GM19397 (cell line): Measurements from ENCODE around the gene PDZD7.

ENCODE experiments used
- ATAC-seq: cut with Tn5 transposase; IDR thresholded peaks from one replicate; pipeline ENCODE4 v1.9.1; 2021; ENCODE audit warnings: mild to moderate bottlenecking, moderate library complexity; ENCODE audit not compliant: unreplicated experiment

Gene PDZD7

DNA sequence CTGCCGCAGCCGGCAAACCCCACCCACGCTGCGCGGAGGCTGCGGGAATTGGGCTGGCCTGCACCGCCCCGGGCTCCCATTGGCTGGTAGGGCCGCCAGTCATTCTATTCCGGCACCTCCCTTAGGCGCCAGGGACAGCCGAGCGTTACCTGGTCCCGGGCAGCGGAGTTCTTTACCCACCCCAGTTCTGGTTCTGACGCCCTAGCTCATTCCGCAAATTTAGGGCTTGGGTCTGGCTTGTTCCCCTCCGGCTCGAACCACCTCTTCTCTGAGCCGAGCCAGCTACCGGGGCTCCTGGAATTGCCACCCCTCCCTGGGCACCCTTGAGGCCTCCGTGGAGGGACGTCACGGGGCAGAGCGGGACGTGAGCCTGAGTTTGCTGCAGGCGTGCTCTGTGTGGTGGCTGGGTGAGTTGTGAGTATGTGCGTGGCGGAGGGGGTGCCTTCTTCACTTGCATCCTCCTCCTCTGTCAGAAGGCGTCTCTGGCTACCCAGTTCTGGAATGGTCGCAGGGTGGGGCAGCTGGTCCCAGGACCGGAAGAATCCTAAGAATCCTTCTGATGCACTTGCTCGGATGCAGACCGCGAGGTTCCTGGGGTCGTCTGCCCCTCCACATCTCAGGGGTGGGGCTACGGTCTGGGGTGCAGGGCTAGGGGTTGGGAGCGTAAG lies at the start of gene PDZD7, which contains the start of gene SFXN3:
Gene PDZD7 (minus strand): TSS at position 2 of the 668 bp plus-strand sequence. CDS start 910 bp downstream, outside the sequence.
Gene SFXN3 (plus strand): TSS at position 107 of the 668 bp plus-strand sequence. CDS start 3,461 bp downstream, outside the sequence.
- peak; percentile 91 for ATAC-seq

DNA sequence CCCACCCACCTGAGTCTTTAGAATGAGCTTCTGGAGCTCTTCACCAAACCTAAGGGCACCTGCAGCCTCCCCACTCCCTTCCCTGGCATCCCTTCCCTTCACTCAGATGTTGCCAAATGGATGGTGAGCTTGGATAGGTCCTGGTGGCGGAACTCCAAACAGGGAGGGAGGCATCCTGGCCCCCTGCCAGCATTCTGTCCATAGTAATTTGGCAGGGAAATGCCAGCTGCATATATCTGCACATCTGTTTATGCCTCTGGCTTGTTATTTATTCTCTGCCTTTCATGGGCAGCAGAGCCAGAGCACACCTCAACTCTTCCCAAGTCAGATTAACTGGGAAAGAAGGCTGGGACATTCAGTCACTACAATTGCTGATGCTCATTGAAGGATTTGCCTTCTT lies 48.9 kb upstream of the PDZD7 start:
- ATAC-seq = no peak

DNA sequence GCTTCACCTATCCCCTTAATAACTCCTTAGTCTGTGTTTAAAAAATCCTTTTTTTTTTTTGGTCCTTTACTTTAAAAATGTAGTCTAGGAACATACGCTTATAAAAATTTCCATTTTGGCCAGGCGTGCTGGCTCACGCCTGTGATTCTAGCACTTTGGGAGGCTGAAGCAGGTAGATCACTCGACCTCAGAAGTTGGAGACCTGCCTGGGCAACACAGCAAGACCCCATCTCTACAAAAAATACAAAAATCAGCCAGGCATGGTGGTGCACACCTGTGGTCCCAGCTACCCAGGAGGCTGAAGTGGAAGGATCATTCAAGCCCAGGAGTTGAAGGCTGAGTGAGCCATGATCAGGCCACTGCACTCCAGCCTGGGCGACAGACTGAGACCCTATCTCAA lies 45.7 kb upstream of the PDZD7 start:
- ATAC-seq = no peak

DNA sequence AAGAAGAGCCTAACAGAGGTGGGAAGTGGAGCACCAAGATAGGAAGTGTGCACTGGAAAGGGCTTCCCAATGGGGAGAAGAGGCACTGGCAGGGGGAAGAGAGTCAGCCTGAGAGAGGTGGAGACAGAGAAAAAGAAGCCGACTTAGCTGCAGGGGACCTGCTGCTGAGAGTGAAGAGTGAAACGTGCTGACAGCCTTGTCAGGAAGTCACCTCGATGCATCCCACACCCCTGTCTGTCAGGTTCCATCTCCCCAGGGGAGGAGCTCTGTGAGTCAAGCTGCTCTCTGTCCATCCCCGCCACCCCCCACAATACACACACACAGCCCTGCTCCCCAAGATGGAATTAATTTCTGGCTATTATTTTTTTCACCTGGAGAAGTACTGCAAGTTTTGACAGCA lies 44.8 kb upstream of the PDZD7 start:
- no peak for ATAC-seq

DNA sequence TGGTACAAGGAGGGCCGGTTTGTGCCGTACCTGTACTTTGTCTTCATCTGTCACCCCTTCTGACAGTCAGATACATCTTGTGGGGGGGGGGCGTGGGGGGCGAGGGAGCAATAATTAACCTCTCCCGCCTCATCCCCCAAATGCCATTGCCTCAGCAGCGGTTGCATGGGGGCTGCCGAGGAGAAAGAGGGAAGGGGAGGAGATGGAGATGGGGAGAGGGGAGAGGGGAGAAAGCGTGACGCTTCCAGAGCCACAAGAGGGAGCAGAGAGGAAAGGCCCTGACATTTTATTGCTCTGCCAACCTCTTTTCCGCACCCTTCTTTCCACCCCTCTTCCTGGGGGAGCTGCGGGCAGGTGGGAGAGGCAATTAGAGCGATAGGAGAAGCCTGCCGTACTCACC lies 42.7 kb upstream of the PDZD7 start:
- ATAC-seq = no peak

DNA sequence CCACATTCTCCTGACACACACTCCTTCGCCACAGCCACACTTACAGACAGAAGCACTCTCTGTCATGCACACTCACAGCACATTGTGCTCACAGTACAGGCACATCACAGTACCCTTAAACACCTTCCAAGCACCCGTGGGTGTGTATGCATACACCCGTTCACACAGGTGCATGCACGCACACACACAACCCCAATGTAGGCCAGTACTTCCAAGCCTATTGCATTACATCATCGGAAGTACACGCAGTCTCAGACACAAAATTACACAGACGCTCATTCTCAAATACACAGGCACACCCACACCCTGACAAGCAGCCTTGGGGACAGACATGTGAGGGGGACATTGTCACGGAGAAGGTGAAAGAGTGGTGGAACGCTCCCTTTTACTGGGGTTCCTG lies 42.0 kb upstream of the PDZD7 start:
- no peak for ATAC-seq

DNA sequence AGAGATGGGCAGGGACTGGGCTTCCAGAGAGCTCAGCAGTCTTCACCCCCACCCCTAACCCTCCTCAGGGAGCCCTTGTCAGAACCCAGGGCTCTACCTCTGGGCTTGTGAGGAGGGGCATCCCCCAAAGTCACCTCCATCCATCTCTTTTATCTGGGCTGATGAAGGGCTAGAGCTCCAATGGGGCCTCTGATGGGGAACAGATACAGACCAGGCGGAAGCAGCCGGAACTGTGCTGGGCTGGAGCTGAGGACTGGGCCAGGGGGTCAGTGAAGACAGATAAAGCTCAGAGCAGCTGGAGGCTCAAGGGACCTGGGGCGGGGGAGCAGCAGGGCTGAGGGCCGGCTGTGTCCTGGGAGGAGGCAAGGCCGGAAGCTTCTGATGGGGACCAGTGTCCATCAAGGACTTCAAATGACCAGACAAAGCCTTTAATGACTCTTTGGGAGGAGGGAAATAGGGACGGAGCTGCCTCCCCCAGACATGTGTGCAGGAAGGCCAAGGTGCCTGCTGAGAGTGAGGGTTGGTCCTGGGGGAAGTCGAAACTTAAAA lies 41.0 kb upstream of the PDZD7 start:
- no peak for ATAC-seq

DNA sequence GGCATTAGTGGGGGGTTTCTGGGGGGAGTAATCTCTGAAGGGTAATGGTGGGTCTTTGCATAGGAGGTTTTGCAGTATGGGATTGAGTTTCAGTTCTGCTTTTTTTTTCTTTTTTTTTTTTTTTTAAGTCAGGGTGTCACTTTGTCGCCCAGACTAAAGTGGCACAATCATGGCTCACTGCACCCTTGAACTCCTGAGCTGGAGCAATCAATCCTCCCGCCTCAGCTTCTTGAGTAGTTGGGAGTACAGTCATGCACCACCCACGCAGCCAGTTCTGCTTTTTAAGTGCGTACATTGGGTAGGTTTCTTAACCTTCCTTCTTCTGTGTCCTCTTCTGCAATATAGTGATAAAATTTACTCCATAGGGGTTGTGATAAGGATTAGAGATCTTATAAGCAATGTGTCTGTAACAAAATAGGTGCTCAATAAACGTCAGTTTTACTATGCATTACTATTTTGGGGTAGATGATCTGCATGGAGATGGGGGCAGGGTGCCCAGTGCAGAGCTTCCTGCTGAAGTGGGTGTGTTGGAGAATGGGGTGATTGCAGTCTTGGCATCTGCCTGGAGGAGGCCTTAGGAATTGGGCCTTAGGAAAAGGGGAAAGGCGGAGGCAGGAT lies 40.4 kb upstream of the PDZD7 start:
- no peak for ATAC-seq

DNA sequence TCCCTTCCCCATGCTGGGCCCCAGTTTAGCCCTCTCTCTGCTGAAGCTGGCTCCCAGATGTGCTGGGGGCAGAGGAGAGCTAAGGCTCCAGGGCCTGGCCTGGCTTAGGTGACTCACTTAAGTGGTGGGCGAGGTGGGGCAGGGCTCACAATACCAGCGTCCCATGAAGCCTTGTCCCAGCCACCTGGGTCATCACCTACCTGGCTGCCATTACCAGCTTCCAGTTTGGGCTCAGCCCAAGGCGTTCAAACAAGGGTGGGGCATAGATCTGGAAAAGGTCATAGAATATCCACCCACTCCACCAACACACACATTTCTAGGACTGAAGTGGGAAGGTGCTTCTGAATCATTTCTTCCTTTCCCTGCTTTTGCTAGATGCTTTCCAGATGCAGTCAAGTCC lies 39.2 kb upstream of the PDZD7 start:
- no peak for ATAC-seq

DNA sequence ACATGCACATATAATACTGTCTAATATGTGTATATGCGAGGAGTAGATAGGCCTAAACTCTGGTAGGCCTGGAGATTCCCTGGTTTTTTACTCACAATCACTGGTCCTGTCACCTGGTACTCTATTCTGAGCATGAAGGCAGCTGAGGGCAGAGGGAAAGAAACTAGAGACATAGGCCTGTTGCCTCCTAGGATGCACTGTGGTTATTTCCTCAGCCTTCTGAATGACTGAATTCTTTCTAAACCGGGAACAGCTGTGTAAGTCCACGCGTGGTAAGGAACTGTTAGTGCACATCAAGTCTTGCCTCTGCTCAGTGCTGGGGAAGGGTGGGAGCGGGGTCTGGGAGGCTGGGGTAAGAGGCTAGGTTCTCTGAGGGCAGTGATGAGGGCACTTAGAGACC lies 38.5 kb upstream of the PDZD7 start:
- no peak for ATAC-seq

DNA sequence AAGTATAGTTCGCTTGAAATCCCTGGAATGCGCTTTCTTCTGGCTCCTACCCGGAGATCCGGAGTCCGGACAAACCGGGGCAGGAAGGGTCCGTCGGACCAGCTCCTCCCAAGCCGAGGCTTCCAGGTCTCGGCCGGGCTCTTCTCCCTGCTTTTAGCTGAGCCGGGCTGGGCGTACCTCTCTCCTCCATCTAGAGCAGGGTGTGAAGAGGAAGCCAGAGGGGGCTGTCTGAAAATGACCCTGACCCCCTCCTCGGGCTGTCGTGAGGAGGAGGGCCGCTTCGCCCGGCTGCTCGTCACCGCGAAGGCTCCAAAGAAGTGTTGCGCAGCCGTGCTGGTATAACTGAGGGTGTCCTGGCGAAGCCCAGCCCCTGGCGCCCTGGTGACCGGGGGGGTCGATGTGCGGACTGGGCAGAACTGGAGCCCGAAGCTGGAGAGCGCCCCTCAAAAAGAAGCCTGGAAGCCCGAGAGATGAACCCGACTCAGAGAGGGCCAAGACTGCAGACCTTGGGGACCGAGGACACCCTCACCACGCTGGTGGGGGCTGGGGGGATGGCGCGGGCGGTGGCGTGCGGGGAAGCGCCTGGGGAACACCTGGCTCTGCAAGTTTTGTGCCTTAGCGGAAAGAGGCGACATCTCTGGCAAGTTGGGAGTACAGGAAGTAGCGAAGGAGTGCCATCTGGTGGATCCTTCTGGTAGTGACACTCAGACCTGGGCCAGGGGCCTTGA lies 36.6 kb upstream of the PDZD7 start:
- ATAC-seq = peak; percentile 41

DNA sequence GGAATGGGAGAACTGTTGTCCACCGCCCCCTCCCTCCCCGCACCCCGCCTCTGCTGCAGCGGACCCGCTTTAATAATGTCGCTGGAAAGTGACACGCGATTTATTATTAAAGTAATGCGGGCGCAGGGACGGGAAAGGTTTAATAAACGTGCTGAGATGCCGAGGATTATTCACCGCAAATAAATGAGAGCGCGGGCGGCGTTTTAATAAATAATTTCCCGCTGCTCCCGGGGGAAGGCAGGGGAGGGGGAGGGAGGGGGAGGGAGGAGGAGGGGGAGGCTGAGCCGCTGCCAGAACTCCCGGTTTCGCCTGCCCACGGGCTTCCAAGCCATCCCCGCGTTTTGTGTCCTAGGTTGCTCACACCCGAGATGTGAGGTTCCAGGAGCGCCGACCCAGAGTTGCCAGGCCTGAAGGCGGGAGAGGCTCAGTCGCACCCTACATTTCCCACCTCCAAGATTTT lies 36.0 kb upstream of the PDZD7 start:
- no peak for ATAC-seq

DNA sequence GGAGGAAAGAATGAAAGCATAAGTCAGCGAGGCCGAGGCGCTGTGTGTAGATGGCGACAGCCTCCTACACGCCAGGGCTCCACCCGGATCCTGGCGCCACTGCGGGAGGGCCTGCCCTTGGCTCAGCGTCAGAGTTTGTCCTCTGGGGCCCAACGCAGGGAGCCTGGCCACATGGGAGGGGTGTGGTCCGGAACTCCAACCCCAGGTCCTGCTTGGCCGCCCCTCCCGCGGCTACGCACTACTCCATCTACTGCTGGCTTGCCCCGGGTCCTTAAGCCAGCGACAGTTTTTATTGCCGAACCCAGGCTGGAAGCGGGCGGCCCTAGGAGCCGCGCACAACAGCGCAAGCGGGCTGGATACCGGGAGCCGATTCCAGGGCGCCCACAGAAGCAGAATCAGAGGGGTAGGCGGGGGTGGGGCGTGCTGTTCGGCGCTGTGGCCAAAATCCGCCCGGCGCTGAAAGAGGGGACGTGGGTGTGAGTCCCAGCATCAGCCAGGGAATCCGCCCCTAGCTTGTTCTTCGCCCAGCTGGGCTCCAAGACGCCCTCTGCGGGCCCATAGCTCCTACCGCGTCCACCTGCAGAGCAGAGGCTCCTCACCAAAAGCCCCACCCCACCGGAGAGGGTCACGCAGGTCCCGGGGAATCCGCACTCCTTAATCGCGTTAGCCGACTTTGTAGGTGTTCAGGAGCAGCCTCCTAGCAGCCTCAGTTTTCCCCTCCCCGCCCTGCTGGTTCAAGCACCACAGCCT lies 35.4 kb upstream of the PDZD7 start:
- no peak for ATAC-seq

DNA sequence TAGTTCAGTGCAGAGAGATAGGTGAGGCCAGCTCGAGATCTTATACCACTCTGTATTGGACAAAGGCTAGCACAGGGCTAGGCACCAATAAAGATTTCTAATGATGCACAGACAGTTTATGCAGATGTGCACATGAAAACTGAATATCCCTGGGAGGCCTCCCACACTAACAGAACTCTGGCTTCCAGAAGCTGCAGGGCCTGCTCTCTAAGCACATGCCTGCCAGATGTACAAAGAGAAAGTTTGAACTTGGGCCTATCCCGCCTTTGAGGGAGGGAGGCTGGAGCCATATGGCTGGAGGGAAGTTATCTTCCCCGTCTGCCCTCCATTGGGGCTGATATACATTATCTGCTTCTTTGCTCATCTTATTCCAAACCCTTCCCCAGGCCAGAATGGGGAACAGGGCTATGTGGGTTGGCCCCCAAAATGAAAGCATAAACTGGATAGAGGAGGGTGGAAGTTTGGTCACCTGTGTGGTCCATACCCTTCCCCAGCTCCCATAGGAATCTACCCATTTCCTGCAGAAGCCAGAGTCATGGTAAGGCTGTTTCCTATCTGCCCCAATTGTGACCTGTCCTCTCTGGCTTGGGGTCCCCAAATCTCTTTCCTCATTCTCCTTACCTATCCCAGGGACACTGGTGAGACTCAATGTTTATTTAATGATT lies 34.7 kb upstream of the PDZD7 start:
- ATAC-seq = no peak

DNA sequence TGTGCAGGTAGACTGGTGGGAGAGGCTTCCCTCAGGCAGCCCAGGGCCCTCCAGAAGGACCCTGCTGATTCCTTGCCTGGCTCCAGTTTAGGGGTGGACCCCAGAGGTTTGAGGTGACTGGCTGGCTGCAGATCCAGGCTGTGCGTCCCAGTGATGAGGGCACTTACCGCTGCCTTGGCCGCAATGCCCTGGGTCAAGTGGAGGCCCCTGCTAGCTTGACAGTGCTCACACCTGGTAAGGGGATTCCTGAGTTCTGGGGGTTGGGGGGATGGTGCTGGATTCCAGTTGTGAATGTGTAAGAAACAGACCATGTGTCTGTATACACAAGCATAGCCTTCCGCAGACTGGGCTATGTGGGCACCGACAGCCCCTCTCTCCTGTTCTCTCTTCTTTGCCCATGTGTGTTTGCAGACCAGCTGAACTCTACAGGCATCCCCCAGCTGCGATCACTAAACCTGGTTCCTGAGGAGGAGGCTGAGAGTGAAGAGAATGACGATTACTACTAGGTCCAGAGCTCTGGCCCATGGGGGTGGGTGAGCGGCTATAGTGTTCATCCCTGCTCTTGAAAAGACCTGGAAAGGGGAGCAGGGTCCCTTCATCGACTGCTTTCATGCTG lies 33.6 kb upstream of the PDZD7 start:
- no peak for ATAC-seq

DNA sequence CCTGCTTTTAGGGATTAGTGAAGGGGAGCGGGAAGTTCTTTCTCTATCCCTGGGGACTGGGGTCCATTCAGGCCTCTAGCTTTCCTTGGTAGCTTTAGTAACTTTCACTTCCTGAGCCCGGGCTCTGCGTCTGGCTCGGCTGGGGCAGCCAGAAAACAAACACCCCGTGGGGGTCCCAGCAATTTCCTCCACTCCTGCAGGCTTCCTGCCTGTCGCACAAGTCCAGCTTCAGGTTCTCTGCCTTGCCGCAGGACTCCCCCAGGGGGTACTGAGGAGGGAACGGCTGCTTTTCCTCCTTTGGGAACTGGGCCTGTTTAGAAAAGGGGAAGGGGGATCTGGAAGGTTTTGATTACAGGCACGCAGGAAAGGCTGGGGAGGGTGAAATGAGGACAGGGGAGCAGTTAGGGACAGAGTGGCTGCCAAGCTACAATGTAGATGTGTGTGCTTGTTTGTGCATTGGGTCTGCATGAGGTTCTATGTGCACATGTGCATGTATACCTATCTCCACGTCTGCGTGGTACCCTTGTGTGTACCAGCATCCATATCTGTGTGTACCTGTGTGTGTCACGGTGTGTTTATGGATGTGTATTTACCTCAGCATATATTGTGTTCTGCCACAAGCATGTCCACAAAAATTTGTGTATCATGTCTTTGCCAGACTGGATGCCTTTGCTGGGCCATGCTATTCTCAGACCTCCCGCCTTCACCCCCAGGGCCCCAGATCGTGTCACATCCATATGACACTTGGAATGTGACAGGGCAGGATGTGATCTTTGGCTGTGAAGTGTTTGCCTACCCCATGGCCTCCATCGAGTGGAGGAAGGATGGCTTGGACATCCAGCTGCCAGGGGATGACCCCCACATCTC lies 32.9 kb upstream of the PDZD7 start:
- ATAC-seq = no peak

DNA sequence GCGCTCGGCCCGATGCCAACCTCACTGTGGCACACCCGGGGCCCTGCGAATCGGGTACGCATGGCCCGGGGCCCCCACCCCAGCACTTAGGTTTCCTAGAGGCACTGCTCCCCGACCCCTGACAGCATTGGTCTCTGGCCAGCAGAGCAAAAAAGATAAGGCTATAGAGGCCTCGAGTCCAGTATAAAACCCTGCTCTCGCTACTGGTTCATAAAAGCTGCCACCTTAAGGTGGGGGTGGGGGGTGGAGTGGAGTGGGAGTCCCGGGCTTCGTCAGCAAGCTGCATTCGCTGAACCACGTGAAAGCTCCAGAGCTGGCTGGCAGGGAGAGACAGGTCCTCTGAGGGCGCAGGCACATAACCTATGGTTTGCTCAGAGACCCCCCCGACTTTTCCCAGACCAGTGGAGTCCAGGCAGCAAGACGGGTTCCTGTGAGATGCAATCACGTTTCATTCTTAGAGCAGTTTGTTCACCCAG lies 32.2 kb upstream of the PDZD7 start:
- ATAC-seq = no peak

DNA sequence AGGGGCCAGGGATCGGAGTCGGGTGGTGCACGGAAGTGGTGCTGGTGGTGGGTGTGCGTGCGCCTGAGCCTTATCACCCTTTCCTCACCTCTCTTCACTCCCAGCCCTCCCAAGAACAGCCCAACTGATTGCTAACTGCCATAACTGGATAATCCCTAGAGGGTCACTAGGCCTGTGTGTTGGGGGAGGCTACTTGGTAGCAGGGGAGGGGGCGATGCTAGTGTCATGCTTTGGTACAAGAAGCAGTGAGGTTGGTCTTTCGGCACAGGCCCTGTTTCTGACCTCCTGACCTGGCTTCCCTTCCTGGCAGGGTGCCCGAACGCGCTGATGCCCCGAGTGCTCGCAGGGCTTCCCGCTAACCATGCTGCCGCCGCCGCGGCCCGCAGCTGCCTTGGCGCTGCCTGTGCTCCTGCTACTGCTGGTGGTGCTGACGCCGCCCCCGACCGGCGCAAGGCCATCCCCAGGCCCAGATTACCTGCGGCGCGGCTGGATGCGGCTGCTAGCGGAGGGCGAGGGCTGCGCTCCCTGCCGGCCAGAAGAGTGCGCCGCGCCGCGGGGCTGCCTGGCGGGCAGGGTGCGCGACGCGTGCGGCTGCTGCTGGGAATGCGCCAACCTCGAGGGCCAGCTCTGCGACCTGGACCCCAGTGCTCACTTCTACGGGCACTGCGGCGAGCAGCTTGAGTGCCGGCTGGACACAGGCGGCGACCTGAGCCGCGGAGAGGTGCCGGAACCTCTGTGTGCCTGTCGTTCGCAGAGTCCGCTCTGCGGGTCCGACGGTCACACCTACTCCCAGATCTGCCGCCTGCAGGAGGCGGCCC lies 31.5 kb upstream of the PDZD7 start:
- ATAC-seq = no peak
